ENCODE data around the gene NYNRIN.

DNA sequence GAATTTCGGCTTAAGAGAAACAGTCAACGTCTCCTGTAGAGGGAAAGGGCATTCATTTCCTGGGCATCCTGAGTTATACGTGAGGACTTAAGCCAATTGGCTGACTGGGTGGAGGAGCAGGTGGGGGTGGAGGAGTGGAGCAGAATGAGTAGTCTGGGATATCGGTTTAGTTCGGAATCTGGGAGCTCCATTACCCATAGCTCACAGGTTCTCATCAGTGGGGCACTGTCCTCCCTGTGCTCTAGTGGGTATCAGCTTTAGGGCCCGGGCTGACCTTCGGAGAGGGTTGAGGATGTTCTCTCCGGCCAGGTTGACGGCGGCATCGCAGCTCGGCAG, 43.1 kb downstream of the NYNRIN start:
- TF ChIP-seq CTCF (IDR thresholded peaks at IDR 0.05) (no peak), POLR2A (IDR thresholded peaks at IDR 0.05) (no peak)
